ENCODE measurements around the gene SKI. TPM values are rescaled to one million over a fixed set of nuclear protein-coding genes. Genes with fewer than 3 reads are reported as not detected.

Gene SKI
- total and polyA plus RNA-seq, 2 experiments from 2014 or later: 9.3 to 66.8 TPM

DNA sequence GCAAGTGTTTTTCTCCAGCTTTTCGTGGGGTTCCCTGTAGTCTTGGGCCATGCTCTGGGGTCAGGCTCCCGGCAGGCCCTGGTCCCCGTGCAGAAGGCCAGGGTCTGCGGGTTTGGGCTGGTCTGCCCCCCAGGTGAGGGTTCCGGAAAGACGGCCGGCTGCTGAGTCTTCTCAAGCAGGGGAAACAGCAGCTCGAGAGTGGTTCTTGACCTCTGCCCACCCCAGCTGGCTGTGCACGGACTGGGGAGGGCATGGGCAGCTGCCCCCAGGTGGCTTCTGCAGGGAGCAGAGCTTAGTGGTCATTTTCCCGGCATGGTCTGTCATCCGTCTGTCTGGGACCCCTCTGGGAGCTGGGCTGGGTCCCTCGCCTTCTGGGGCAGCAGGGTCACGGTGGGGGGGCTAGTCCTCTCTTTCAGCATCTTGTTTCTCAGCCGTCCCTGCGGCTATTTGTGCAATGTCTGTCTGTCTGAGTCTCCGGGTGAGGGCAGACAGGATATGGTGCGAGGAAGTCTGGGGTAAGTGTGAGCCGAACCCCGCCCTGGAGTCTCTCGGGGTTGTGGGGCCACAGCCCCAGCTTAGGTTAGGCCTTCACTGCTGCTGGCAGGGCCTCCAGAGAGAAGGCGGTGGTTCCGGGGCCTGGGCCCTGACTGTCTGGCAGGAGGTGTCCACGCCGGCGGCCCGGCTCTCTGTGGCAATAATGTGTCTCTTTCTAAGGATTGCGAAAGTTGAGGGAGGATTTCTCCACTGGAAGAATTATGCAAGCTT, 6.1 kb downstream of the SKI start:
- Mint-ChIP-seq H3K9me3 (no peaks in the 10 kb centered on the region; the same call in 2 of the 3 replicates), H3K27me3 (ENCODE audit: insufficient read depth, low read depth, poor library complexity) (peaks cover 17% of the 10 kb centered on the region), H3K36me3 (ENCODE audit: low read depth) (peaks cover 7% of the 10 kb centered on the region; the same call in 2 of the 3 replicates), H3K4me3 (no peak overlapping the region), H3K27ac (peak overlapping the region; percentile 70; the same call in 1 of the 2 replicates), H3K4me1 (peaks cover 62% of the 10 kb centered on the region)
- Histone ChIP-seq H3F3A (replicated peaks; ENCODE audit: low read depth) (peaks cover 13% of the 10 kb centered on the region; the same call in 1 of the 2 replicates), H3K4me2 (0 out of 2 replicates have a peak overlapping the region, but pooled peaks have one; percentile 20), H3K79me2 (replicated peaks; ENCODE audit: insufficient read depth) (peaks cover 100% of the 10 kb centered on the region), H3K27me3 (ENCODE audit: insufficient read depth) (no peaks in the 10 kb centered on the region), H3K27ac (ENCODE audit: low read depth) (0 out of 2 replicates have a peak overlapping the region, but pooled peaks have one; percentile 55), H3K36me3 (ENCODE audit: insufficient read depth) (no peaks in the 10 kb centered on the region), H3K4me3 (no peak overlapping the region), H3K4me1 (ENCODE audit: insufficient read depth) (peaks cover 37% of the 10 kb centered on the region; the same call in 1 of the 2 replicates), H2AFZ (no peak overlapping the region), H4K20me1 (replicated peaks; ENCODE audit: insufficient read depth) (peaks cover 81% of the 10 kb centered on the region), H3K9me2 (ENCODE audit: insufficient read depth) (no peaks in the 10 kb centered on the region)
- TF ChIP-seq EZH2phosphoT487 (IDR thresholded peaks at IDR 0.05; ENCODE audit: unreplicated experiment) (no peak), ZNF331 (CRISPR knock-in tag; IDR thresholded peaks at IDR 0.05; ENCODE audit: low read depth) (no peak), STAT1 (IDR thresholded peaks at IDR 0.05; ENCODE audit: unreplicated experiment) (no peak), CTCF (conservative IDR thresholded peaks at IDR 0.05; ENCODE audit: low read depth in 2 of 2) (no peak), NANOG (IDR thresholded peaks at IDR 0.05; ENCODE audit: borderline replicate concordance) (no peak), EZH2 (IDR thresholded peaks at IDR 0.05; ENCODE audit: low read depth, unreplicated experiment) (no peak), POLR2AphosphoS5 (IDR thresholded peaks at IDR 0.05; ENCODE audit: low read depth) (no peak), CREB1 (CRISPR knock-in tag; IDR thresholded peaks at IDR 0.05; ENCODE audit: low read depth) (no peak), JUNB (IDR thresholded peaks at IDR 0.05; ENCODE audit: unreplicated experiment) (no peak), ZNF114 (CRISPR knock-in tag; IDR thresholded peaks at IDR 0.05) (no peak), ETS1 (IDR thresholded peaks at IDR 0.05) (no peak)
- TF ChIP-seq, protein P1, sequence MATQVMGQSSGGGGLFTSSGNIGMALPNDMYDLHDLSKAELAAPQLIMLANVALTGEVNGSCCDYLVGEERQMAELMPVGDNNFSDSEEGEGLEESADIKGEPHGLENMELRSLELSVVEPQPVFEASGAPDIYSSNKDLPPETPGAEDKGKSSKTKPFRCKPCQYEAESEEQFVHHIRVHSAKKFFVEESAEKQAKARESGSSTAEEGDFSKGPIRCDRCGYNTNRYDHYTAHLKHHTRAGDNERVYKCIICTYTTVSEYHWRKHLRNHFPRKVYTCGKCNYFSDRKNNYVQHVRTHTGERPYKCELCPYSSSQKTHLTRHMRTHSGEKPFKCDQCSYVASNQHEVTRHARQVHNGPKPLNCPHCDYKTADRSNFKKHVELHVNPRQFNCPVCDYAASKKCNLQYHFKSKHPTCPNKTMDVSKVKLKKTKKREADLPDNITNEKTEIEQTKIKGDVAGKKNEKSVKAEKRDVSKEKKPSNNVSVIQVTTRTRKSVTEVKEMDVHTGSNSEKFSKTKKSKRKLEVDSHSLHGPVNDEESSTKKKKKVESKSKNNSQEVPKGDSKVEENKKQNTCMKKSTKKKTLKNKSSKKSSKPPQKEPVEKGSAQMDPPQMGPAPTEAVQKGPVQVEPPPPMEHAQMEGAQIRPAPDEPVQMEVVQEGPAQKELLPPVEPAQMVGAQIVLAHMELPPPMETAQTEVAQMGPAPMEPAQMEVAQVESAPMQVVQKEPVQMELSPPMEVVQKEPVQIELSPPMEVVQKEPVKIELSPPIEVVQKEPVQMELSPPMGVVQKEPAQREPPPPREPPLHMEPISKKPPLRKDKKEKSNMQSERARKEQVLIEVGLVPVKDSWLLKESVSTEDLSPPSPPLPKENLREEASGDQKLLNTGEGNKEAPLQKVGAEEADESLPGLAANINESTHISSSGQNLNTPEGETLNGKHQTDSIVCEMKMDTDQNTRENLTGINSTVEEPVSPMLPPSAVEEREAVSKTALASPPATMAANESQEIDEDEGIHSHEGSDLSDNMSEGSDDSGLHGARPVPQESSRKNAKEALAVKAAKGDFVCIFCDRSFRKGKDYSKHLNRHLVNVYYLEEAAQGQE (IDR thresholded peaks at IDR 0.05; ENCODE audit: unreplicated experiment): no peak
- TF ChIP-seq, protein P2, sequence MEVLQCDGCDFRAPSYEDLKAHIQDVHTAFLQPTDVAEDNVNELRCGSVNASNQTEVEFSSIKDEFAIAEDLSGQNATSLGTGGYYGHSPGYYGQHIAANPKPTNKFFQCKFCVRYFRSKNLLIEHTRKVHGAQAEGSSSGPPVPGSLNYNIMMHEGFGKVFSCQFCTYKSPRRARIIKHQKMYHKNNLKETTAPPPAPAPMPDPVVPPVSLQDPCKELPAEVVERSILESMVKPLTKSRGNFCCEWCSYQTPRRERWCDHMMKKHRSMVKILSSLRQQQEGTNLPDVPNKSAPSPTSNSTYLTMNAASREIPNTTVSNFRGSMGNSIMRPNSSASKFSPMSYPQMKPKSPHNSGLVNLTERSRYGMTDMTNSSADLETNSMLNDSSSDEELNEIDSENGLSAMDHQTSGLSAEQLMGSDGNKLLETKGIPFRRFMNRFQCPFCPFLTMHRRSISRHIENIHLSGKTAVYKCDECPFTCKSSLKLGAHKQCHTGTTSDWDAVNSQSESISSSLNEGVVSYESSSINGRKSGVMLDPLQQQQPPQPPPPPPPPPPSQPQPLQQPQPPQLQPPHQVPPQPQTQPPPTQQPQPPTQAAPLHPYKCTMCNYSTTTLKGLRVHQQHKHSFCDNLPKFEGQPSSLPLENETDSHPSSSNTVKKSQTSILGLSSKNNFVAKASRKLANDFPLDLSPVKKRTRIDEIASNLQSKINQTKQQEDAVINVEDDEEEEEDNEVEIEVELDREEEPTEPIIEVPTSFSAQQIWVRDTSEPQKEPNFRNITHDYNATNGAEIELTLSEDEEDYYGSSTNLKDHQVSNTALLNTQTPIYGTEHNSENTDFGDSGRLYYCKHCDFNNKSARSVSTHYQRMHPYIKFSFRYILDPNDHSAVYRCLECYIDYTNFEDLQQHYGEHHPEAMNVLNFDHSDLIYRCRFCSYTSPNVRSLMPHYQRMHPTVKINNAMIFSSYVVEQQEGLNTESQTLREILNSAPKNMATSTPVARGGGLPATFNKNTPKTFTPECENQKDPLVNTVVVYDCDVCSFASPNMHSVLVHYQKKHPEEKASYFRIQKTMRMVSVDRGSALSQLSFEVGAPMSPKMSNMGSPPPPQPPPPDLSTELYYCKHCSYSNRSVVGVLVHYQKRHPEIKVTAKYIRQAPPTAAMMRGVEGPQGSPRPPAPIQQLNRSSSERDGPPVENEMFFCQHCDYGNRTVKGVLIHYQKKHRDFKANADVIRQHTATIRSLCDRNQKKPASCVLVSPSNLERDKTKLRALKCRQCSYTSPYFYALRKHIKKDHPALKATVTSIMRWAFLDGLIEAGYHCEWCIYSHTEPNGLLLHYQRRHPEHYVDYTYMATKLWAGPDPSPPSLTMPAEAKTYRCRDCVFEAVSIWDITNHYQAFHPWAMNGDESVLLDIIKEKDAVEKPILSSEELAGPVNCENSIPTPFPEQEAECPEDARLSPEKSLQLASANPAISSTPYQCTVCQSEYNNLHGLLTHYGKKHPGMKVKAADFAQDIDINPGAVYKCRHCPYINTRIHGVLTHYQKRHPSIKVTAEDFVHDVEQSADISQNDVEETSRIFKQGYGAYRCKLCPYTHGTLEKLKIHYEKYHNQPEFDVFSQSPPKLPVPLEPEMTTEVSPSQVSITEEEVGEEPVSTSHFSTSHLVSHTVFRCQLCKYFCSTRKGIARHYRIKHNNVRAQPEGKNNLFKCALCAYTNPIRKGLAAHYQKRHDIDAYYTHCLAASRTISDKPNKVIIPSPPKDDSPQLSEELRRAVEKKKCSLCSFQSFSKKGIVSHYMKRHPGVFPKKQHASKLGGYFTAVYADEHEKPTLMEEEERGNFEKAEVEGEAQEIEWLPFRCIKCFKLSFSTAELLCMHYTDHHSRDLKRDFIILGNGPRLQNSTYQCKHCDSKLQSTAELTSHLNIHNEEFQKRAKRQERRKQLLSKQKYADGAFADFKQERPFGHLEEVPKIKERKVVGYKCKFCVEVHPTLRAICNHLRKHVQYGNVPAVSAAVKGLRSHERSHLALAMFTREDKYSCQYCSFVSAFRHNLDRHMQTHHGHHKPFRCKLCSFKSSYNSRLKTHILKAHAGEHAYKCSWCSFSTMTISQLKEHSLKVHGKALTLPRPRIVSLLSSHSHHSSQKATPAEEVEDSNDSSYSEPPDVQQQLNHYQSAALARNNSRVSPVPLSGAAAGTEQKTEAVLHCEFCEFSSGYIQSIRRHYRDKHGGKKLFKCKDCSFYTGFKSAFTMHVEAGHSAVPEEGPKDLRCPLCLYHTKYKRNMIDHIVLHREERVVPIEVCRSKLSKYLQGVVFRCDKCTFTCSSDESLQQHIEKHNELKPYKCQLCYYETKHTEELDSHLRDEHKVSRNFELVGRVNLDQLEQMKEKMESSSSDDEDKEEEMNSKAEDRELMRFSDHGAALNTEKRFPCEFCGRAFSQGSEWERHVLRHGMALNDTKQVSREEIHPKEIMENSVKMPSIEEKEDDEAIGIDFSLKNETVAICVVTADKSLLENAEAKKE (CRISPR knock-in tag; IDR thresholded peaks at IDR 0.05): no peak
- no peak for ATAC-seq
- DNase-seq (ENCODE audit: low spot score): peak; percentile 10

Data from GM23338 (cell line).